Tibial artery (tissue), 4 donors: ENCODE measurements around the gene F13B.

Source experiments
- DNase-seq, 2 donors: peaks; one replicate each; pipeline ENCODE4 v3.0.0-alpha.2; 2019
- H3K27ac ChIP-seq, 2 donors: fragments of 200-600 bp; sonication (generic) in 1 of 2; 1 replicate in 1 of 2; 2 replicates in 1 of 2; pipeline ENCODE4 v1.5.1; 2018 to 2019; ENCODE audit warnings: mild to moderate bottlenecking in 1 of 2
- H3K27me3 ChIP-seq, 2 donors: fragments of 200-600 bp; sonication (generic) in 1 of 2; one replicate each; pipeline versions ENCODE4 v1.5.1 to v1.6.0; 2016 to 2019
- H3K36me3 ChIP-seq, 3 donors: fragments of 200-600 bp; sonication (generic) in 2 of 3; one replicate each; pipeline ENCODE4 v1.5.1; 2016 to 2019; ENCODE audit warnings: mild to moderate bottlenecking in 2 of 3
- H3K4me1 ChIP-seq, 4 donors: fragments of 200-600 bp; sonication (generic) in 2 of 4; 1 replicate in 3 of 4; 2 replicates in 1 of 4; pipeline ENCODE4 v1.5.1; 2016 to 2019
- H3K4me3 ChIP-seq, 2 donors: fragments of 200-600 bp; sonication (generic) in 1 of 2; 1 replicate in 1 of 2; 2 replicates in 1 of 2; pipeline ENCODE4 v1.5.1; 2018 to 2019; ENCODE audit warnings: mild to moderate bottlenecking in 2 of 2
- H3K9me3 ChIP-seq, 3 donors: fragments of 200-600 bp; sonication (generic) in 1 of 3; one replicate each; pipeline ENCODE4 v1.5.1; 2016 to 2019
- CTCF ChIP-seq, 2 experiments: fragments of 200-600 bp in 1 of 2; fragments of 450-650 bp in 1 of 2; IDR thresholded peaks; one replicate each; pipeline ENCODE4 v1.5.1; 2017 to 2019; ENCODE audit warnings: antibody characterized with exemption in 2 of 2, mild to moderate bottlenecking in 1 of 2, moderate library complexity in 1 of 2
- intact Hi-C: fragments of 100-400 bp; cut with DNase I; formaldehyde crosslinking; loops from one replicate; pipeline ENCODE4 v1.15.0; 2023; ENCODE audit warnings: low total_unique reads

F13B gene

GRCh38 chr1:197066277-197066676 lies 783 bp downstream of the F13B start:
- TF ChIP-seq CTCF (IDR thresholded peaks at IDR 0.05): no peak
- no peak overlapping the region for H3K4me3 ChIP-seq
- DNase-seq: no peak

GRCh38 chr1:197065559-197065958 lies 1.5 kb downstream of the F13B start:
- Histone ChIP-seq H3K9me3 (no peaks in the 10 kb centered on the region), H3K27me3 (no peaks in the 10 kb centered on the region), H3K36me3 (no peaks in the 10 kb centered on the region), H3K4me3 (no peak overlapping the region), H3K4me1 (no peaks in the 10 kb centered on the region), H3K27ac (no peak overlapping the region)
- DNase-seq: no peak
- no peak for TF ChIP-seq CTCF (IDR thresholded peaks at IDR 0.05)
- intact Hi-C loops: no loop called here

More at GRCh38 chr1:197066277-197066676, 783 bp downstream of the F13B start:
- no peaks in the 10 kb centered on the region for H3K4me1 ChIP-seq
- no peaks in the 10 kb centered on the region for H3K27me3 ChIP-seq
- H3K36me3 ChIP-seq: no peaks in the 10 kb centered on the region
- no peak overlapping the region for H3K27ac ChIP-seq
- intact Hi-C loops: no loop called here
- H3K9me3 ChIP-seq: no peaks in the 10 kb centered on the region

- Histone ChIP-seq H3K9me3 (no peaks in the 10 kb centered on the region), H3K27me3 (no peaks in the 10 kb centered on the region), H3K4me1 (no peaks in the 10 kb centered on the region), H3K27ac (no peak overlapping the region), H3K4me3 (no peak overlapping the region), H3K36me3 (no peaks in the 10 kb centered on the region)
- no peak for TF ChIP-seq CTCF (IDR thresholded peaks at IDR 0.05)
- intact Hi-C loops: no loop called here
- DNase-seq: no peak
Measured at GRCh38 chr1:197063212-197063611, 3.8 kb downstream of the F13B start.

GRCh38 chr1:197062692-197063091 lies 4.4 kb downstream of the F13B start:
- DNase-seq: no peak
- intact Hi-C loops: no loop called here
- Histone ChIP-seq H3K36me3 (no peaks in the 10 kb centered on the region), H3K9me3 (no peaks in the 10 kb centered on the region), H3K27ac (no peak overlapping the region), H3K4me3 (no peak overlapping the region), H3K4me1 (no peaks in the 10 kb centered on the region), H3K27me3 (no peaks in the 10 kb centered on the region)
- no peak for TF ChIP-seq CTCF (IDR thresholded peaks at IDR 0.05)

- Histone ChIP-seq H3K4me1 (no peaks in the 10 kb centered on the region), H3K9me3 (no peaks in the 10 kb centered on the region), H3K27me3 (no peaks in the 10 kb centered on the region), H3K36me3 (no peaks in the 10 kb centered on the region), H3K27ac (no peak overlapping the region), H3K4me3 (no peak overlapping the region)
- no peak for DNase-seq
- intact Hi-C loops: no loop called here
- no peak for TF ChIP-seq CTCF (IDR thresholded peaks at IDR 0.05)
Measured at GRCh38 chr1:197049100-197049499, 18.0 kb downstream of the F13B start.

GRCh38 chr1:197042676-197043341 lies 24.3 kb downstream of the F13B start:
- intact Hi-C loops: no loop called here
- no peak for TF ChIP-seq CTCF (IDR thresholded peaks at IDR 0.05)

More at GRCh38 chr1:197042676-197043341, 24.3 kb downstream of the F13B start:
- H3K27ac ChIP-seq: no peak overlapping the region
- DNase-seq: no peak
- no peak overlapping the region for H3K4me3 ChIP-seq
- no peaks in the 10 kb centered on the region for H3K36me3 ChIP-seq
- H3K27me3 ChIP-seq: no peaks in the 10 kb centered on the region
- H3K9me3 ChIP-seq: no peaks in the 10 kb centered on the region
- no peaks in the 10 kb centered on the region for H3K4me1 ChIP-seq
